Activated naive CD8-positive, alpha-beta T cell (primary cell): ENCODE data around the gene KRTAP10-4.
"Not testable (repeated sequence)": the region's sequence is repeated elsewhere in the genome, so short reads cannot be mapped to it uniquely, and the experiment has no call there.

Experiments
- H3K27ac Mint-ChIP-seq: one replicate; pipeline ENCODE4 v1.8.0; 2021; ENCODE audit warnings: mixed read lengths
- H3K27me3 Mint-ChIP-seq: one replicate; pipeline ENCODE4 v1.8.0; 2021; ENCODE audit warnings: mixed read lengths
- H3K36me3 Mint-ChIP-seq: one replicate; pipeline ENCODE4 v1.8.0; 2021; ENCODE audit warnings: mixed read lengths
- H3K4me1 Mint-ChIP-seq: one replicate; pipeline ENCODE4 v1.8.0; 2021; ENCODE audit warnings: low read depth, mixed read lengths
- H3K4me3 Mint-ChIP-seq: one replicate; pipeline ENCODE4 v1.8.0; 2021; ENCODE audit warnings: mild to moderate bottlenecking, mixed read lengths
- H3K9me3 Mint-ChIP-seq: one replicate; pipeline ENCODE4 v1.8.0; 2021; ENCODE audit warnings: low read depth, mixed read lengths

The KRTAP10-4 gene

DNA sequence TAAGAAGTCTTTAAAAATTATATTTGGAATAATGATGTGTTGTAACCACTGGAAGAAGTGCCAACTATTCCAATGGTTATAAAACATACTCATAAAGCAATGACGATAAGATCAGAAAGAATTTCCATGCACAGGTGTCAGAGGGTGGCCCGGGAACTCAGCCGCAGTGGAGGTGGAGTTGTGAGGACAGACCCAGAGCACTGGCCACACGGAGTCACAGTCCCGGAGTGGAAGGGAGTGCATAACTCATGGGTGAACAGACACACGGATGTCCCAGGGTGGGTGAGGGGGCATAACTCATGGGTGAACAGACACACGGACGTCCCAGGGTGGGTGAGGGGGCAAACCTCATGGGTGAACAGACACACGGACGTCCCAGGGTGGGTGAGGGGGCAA lies 2.5 kb downstream of the KRTAP10-4 start:
- Mint-ChIP-seq H3K4me1 (peaks cover 9% of the 10 kb centered on the region), H3K27me3 (no peaks in the 10 kb centered on the region), H3K9me3 (peaks cover 10% of the 10 kb centered on the region), H3K4me3 (no peak overlapping the region), H3K27ac (no peak overlapping the region), H3K36me3 (peaks cover 4% of the 10 kb centered on the region)

DNA sequence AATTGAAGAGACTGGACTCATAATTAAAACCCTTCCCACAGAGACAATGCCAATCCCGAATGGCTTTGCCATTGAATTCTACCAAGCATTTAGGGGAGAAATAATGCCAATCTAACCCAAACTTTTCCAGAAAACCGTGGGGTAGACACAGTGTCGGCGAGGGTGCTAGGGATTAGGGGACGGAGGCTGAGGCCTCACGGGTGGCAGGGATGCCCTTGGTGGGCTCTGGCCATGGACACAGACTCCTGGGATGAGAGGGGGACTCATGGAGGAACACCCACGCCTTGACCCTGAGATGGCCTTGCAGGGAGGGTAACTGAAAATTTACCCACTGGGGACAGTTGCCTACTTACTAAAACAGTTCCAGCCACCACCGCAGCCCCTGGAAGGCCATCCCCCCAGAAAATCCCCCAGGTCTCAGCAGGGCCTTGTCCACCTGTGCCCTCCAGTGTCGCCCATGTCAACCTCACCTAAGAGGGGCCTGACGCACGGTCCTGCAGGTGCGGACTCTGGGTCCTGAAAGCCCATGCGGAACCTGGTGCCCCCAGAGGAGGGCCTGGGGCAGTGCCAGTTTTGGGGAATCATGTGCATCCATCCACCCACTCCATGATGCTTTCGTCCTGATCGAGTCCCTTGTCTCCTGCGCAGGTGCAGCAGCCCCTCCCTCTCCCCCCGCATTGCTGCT lies 5.0 kb downstream of the KRTAP10-4 start:
- Mint-ChIP-seq H3K27me3 (no peaks in the 10 kb centered on the region), H3K36me3 (peaks cover 7% of the 10 kb centered on the region), H3K9me3 (peaks cover 13% of the 10 kb centered on the region), H3K4me3 (no peak overlapping the region), H3K4me1 (peaks cover 23% of the 10 kb centered on the region), H3K27ac (no peak overlapping the region)

DNA sequence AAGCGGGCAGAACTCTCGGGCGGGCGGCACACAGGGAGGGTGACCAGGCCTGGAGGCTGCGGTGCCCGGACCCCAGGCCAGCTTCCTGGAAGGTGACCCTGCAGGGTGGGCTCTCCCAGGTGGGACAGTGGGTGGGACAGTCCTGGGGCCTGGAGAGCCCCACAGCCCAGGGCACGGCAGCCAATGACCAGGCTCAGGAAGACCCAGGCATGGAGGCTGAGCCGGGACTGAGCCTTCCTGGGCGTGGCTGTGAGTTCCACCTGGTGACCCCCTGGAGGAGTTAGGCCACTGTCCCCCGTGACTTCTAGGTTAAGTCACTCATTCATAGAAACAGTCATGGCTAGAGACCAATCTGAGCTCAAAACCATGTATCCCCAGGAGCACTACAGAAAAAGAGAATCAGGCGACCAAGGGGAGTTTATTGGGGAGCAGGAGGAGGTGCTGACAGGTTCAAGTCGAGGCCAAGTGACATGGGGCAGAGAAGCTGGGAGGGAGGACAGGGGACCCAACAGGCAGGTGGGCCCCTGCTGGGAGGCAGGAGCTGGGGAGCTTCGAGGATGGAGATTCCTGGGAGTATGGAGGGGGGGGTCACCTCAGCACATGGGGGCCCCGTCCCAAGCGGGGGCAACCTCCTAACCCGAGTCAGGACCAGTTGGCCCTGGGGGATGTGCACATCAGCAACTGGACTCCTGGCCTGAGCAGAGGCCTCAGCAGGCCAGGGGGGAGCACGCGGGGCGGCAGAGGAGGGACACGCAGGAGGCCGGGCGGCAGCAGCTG lies 5.7 kb downstream of the KRTAP10-4 start:
- H3K4me3 Mint-ChIP-seq, result no peak overlapping the region
- peaks cover 13% of the 10 kb centered on the region for H3K9me3 Mint-ChIP-seq
- peaks cover 7% of the 10 kb centered on the region for H3K36me3 Mint-ChIP-seq
- peaks cover 30% of the 10 kb centered on the region for H3K4me1 Mint-ChIP-seq
- H3K27me3 Mint-ChIP-seq, result no peaks in the 10 kb centered on the region
- no peak overlapping the region for H3K27ac Mint-ChIP-seq

- H3K4me3 Mint-ChIP-seq, result no peak overlapping the region
- H3K27me3 Mint-ChIP-seq, result no peaks in the 10 kb centered on the region
- H3K4me1 Mint-ChIP-seq, result peaks cover 29% of the 10 kb centered on the region
- H3K36me3 Mint-ChIP-seq, result peaks cover 7% of the 10 kb centered on the region
- H3K27ac Mint-ChIP-seq, result no peak overlapping the region
- peaks cover 13% of the 10 kb centered on the region for H3K9me3 Mint-ChIP-seq
Observed at GRCh38 chr21:44579833-44580144, 6.3 kb downstream of the KRTAP10-4 start.

DNA sequence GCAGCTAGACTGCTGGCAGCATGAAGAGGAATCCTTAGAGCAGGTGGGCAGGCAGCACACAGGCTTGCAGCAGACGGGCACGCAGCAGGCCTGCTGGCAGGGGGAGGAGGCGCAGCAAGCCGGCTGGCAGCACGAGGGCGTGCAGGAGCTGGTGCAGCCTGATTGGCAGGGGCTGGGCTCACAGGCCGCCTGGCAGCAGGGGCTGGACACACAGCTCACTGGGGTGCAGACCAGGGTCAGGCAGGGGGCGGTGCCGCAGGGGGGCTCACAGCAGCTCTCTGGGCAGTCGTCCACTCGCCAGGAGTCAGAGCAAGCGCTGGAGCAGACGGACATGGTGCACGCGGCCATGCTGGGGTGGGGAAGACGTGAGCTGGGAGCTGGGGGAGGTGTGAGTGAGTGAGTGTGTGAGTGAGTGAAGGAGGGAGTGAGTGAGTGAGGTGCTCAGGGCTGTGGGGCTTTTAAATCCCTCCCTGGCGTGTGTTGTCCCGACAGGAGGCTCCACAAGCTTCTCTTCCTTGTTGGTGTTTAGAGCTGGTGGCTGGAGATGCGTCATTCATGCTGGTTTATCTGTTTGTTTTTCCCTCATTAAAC lies 6.8 kb downstream of the KRTAP10-4 start, which contains the start of gene KRTAP10-5:
KRTAP10-5 (minus strand) TSS at position 374 of the 591 bp plus-strand sequence; CDS start at position 348, 26 bp downstream.
- not testable (repeated sequence) for H3K36me3 Mint-ChIP-seq, H3K27me3 Mint-ChIP-seq, H3K4me3 Mint-ChIP-seq
- Mint-ChIP-seq H3K9me3 (peaks cover 13% of the 10 kb centered on the region), H3K4me1 (peaks cover 29% of the 10 kb centered on the region), H3K27ac (peak within 1 kb of the TSS; percentile 46)

- Mint-ChIP-seq H3K27me3 (no peaks in the 10 kb centered on the region), H3K4me3 (no peak overlapping the region), H3K4me1 (peaks cover 29% of the 10 kb centered on the region), H3K36me3 (peaks cover 10% of the 10 kb centered on the region), H3K9me3 (peaks cover 13% of the 10 kb centered on the region), H3K27ac (peak overlapping the region; percentile 46)
Observed at GRCh38 chr21:44581158-44581557, 7.6 kb downstream of the KRTAP10-4 start.

DNA sequence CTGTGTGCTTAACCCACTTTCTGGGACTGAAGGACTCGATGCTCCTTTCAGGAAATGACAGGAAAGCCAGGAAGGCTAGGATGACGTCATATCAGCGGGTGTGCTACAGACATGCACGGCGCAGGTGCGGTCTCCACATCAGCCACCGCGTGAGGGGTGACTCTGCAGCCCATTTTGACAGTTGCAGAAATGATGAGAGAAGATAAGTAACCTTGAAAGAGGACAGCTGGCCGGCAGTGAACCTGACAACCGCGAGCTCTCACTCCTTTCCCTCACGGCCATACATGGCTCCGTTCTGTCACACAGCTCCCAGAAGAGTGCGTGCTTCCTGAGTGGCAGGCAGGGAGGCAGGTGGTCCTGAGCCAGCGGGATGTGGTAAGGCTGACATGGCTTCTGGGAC lies 8.5 kb downstream of the KRTAP10-4 start:
- Mint-ChIP-seq H3K36me3 (peaks cover 6% of the 10 kb centered on the region), H3K27ac (no peak overlapping the region), H3K27me3 (no peaks in the 10 kb centered on the region), H3K9me3 (peaks cover 7% of the 10 kb centered on the region), H3K4me1 (peaks cover 29% of the 10 kb centered on the region), H3K4me3 (no peak overlapping the region)

DNA sequence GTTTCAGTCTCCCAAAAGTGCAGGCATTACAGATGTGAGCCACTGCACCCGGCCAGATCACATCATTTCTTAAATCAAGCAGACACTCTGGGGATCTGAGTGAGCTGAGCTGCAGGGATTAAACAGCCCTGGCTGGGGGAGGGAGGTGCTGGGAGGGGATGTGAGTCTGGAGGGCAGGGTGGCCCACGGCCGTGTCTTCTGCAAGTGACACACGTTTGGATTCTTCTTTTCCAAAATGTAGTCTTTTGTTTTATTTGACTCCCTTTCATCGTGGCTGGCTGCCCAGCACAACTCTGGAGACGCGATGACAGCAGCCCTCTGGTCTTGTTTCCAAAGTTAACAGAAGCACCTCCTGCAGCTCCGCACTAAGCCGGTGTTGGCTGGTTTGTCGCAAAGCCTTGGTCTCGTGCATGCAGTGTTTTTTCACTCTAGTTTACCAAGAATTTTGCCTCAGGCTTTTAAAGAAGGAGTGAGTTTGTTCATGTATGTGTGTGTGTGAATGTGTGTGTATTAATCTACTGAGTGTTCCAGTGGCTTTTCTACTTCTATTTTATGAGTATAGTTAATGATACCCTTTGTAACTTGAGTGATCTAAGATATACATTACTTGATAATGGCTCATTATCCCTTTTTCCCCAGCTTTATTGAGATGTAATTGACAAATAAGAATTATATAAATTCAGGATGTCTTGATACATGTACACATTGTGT lies 9.7 kb downstream of the KRTAP10-4 start:
- Mint-ChIP-seq H3K27me3 (no peaks in the 10 kb centered on the region), H3K27ac (no peak overlapping the region), H3K36me3 (peaks cover 6% of the 10 kb centered on the region), H3K4me1 (peaks cover 29% of the 10 kb centered on the region), H3K4me3 (no peak overlapping the region), H3K9me3 (peaks cover 4% of the 10 kb centered on the region)

- H3K4me3 Mint-ChIP-seq, result no peak overlapping the region
- peaks cover 6% of the 10 kb centered on the region for H3K36me3 Mint-ChIP-seq
- peaks cover 29% of the 10 kb centered on the region for H3K4me1 Mint-ChIP-seq
- H3K27ac Mint-ChIP-seq, result no peak overlapping the region
- H3K9me3 Mint-ChIP-seq, result peaks cover 4% of the 10 kb centered on the region
- no peaks in the 10 kb centered on the region for H3K27me3 Mint-ChIP-seq
Observed at GRCh38 chr21:44583800-44584147, 10.2 kb downstream of the KRTAP10-4 start.

DNA sequence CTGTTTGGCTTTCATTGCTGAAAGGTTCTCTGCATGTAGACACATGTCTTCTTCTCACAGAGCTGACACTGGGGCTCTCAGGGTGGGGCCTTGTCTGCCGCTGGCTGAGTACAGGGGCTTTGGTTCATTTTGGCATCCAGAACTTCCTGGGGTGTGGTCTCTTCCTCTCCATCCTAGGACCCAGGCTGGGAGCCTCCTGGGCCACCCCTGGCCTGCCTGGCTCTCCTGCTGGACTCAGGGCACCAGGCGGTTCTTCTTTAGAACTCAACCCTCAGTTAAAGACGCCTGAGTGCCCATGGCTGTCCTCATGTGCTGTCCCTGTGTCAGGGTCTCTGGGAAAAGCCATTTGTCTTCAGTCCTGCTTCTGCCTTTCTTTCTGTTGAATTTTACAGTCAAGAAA lies 12.4 kb downstream of the KRTAP10-4 start:
- Mint-ChIP-seq H3K27ac (no peak overlapping the region), H3K4me3 (no peak overlapping the region), H3K27me3 (no peaks in the 10 kb centered on the region), H3K4me1 (peaks cover 28% of the 10 kb centered on the region), H3K9me3 (peaks cover 4% of the 10 kb centered on the region), H3K36me3 (peaks cover 6% of the 10 kb centered on the region)

DNA sequence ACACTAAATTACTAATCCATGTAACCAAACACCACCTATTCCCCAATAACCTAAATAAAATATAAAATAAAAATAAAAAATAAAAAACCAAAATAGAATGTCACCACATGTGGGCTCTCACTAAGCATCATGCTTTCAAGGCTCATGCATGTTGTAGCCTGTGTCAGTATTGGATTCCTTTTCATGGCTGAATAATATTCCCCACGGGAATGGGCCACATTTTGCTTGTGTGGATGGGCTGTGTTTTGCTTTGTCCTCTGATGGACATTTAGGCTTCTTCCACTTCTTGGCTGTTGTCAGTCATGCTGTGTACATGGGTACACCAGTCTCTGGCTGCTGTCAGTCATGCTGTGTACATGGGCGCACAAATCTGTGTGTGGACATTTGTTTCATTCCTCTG lies 15.6 kb downstream of the KRTAP10-4 start:
- no peak overlapping the region for H3K27ac Mint-ChIP-seq
- H3K36me3 Mint-ChIP-seq, result peaks cover 3% of the 10 kb centered on the region
- H3K4me1 Mint-ChIP-seq, result peaks cover 9% of the 10 kb centered on the region
- H3K27me3 Mint-ChIP-seq, result no peaks in the 10 kb centered on the region
- no peak overlapping the region for H3K4me3 Mint-ChIP-seq
- H3K9me3 Mint-ChIP-seq, result no peaks in the 10 kb centered on the region

- H3K9me3 Mint-ChIP-seq, result no peaks in the 10 kb centered on the region
- no peak overlapping the region for H3K4me3 Mint-ChIP-seq
- peaks cover 3% of the 10 kb centered on the region for H3K36me3 Mint-ChIP-seq
- no peak overlapping the region for H3K27ac Mint-ChIP-seq
- H3K27me3 Mint-ChIP-seq, result no peaks in the 10 kb centered on the region
- peaks cover 5% of the 10 kb centered on the region for H3K4me1 Mint-ChIP-seq
Observed at GRCh38 chr21:44589586-44590305, 16.2 kb downstream of the KRTAP10-4 start.

- H3K27me3 Mint-ChIP-seq, result no peaks in the 10 kb centered on the region
- no peaks in the 10 kb centered on the region for H3K9me3 Mint-ChIP-seq
- H3K36me3 Mint-ChIP-seq, result peaks cover 3% of the 10 kb centered on the region
- H3K4me1 Mint-ChIP-seq, result peaks cover 5% of the 10 kb centered on the region
- no peak overlapping the region for H3K27ac Mint-ChIP-seq
- H3K4me3 Mint-ChIP-seq, result no peak overlapping the region
Observed at GRCh38 chr21:44590311-44590721, 16.8 kb downstream of the KRTAP10-4 start.

DNA sequence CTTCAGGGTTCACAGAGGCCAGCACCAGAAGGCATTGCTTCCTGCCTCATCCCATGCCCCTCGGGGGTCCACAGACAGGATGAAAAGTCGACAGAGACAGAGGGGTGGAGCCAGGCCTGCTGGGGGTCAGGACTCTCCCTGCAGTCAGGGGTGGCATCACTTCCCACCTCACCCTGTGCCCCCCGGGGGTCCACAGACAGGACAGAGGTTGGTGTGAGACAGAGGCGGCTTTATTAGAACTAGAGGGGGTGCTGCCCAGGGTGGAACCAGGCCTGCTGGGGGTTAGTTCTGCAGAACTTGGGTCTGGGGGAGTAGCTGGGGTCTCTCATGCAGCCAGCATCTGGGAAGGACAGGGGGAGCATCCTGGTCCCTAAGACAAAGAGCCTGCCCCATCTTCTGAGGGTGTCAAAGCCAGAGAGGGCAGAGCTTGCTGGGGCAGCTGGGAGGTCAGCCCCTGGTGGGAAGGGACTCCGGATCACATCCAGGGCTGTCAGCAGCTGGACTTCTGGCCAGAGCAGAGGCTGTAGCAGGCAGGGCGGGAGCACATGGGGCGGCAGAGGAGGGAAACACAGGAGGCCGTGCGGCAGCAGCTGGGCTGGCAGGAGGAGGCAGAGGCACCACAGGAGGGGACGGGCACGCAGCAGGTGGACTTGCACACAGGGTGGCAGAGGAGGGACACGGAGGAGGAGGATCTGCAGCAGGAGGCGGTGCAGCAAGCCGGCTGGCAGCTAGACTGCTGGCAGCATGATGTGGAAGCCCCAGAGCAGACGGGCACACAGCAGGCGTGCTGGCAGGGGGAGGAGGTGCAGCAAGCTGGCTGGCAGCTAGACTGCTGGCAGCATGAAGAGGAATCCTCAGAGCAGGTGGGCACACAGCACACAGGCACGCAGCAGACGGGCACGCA lies 17.6 kb downstream of the KRTAP10-4 start:
- not testable (repeated sequence) for H3K27ac Mint-ChIP-seq, H3K4me3 Mint-ChIP-seq, H3K36me3 Mint-ChIP-seq, H3K4me1 Mint-ChIP-seq, H3K9me3 Mint-ChIP-seq, H3K27me3 Mint-ChIP-seq
